Panc1 (cell line): ENCODE data around the gene ARL6IP4. TPM values are rescaled to one million over a fixed set of nuclear protein-coding genes. Genes with fewer than 3 reads are reported as not detected.

Experiments used
- ATAC-seq: fragments of 200-7000 bp; cut with Tn5 transposase; 2 replicates; pipeline ENCODE4 v1.9.1; 2020; ENCODE audit warnings: mild to moderate bottlenecking, moderate library complexity
- BruUV-seq: library from RNA; stranded (reverse); fragments of 400-500 nt; replicated peaks from 2 replicates; lab custom pipeline; 2021; lab: Mats Ljungman, UMichigan
- CTCF ChIA-PET: fragments of 300-600 bp; sonication (Branson Sonifier 250); formaldehyde crosslinking; loops from one replicate; lab custom pipeline; 2022; ENCODE audit warnings: antibody characterized with exemption; lab: Charles Lee
- POLR2A ChIA-PET: fragments of 300-600 bp; sonication (Branson Sonifier 250); formaldehyde crosslinking; loops from one replicate; lab custom pipeline; 2022; ENCODE audit warnings: antibody characterized with exemption; lab: Charles Lee
- DNase-seq: peaks from one replicate; pipeline ENCODE4 v3.0.0-alpha.2; 2010; ENCODE audit warnings: low read depth, low spot score
- H3K27ac ChIP-seq: 2 replicates; pipeline ENCODE4 v1.5.1; 2011; ENCODE audit warnings: mild to moderate bottlenecking, low read length, inconsistent platforms
- H3K27me3 ChIP-seq: fragments of 200-500 bp; sonication (Bioruptor generic); 2 replicates; pipeline ENCODE4 v1.6.0; 2014; ENCODE audit warnings: low read length, inconsistent platforms; ENCODE audit not compliant: control insufficient read depth, insufficient read depth
- H3K36me3 ChIP-seq: fragments of 200-500 bp; sonication (Bioruptor generic); 2 replicates; pipeline ENCODE4 v1.5.1; 2014; ENCODE audit warnings: inconsistent platforms, mild to moderate bottlenecking, low read length, moderate library complexity; ENCODE audit not compliant: control insufficient read depth, insufficient read depth
- H3K4me1 ChIP-seq: 2 replicates; pipeline ENCODE4 v1.5.1; 2011; ENCODE audit warnings: inconsistent platforms, mild to moderate bottlenecking, low read length, moderate library complexity; ENCODE audit not compliant: control insufficient read depth, insufficient read depth
- H3K4me3 ChIP-seq, 2 experiments: 2 replicates each; pipeline ENCODE4 v1.5.1; 2011 to 2012; ENCODE audit warnings: low read depth in 2 of 2, low read length in 2 of 2, mild to moderate bottlenecking in 2 of 2, inconsistent platforms in 1 of 2, moderate library complexity in 1 of 2
- H3K9me3 ChIP-seq: fragments of 200-500 bp; sonication (Bioruptor generic); 2 replicates; pipeline ENCODE4 v1.5.1; 2014; ENCODE audit warnings: low read depth, mild to moderate bottlenecking, inconsistent platforms, low read length, moderate library complexity; ENCODE audit not compliant: control insufficient read depth, insufficient read depth
- CTCF ChIP-seq: fragments of 450-650 bp; IDR thresholded peaks from 2 replicates; pipeline ENCODE4 v1.5.1; 2017; ENCODE audit warnings: mild to moderate bottlenecking
- POLR2AphosphoS5 ChIP-seq: IDR thresholded peaks from 2 replicates; pipeline ENCODE4 v1.6.1; 2012; ENCODE audit warnings: mild to moderate bottlenecking, low read depth, low read length, moderate library complexity
- REST ChIP-seq, 2 experiments: IDR thresholded peaks; 2 replicates each; pipeline ENCODE4 v1.6.1; 2011 to 2012; ENCODE audit warnings: low read depth in 2 of 2, control low read depth in 1 of 2, low read length in 1 of 2, mild to moderate bottlenecking in 1 of 2, moderate library complexity in 1 of 2; ENCODE audit not compliant: insufficient read depth in 1 of 2
- SIN3A ChIP-seq: IDR thresholded peaks from 2 replicates; pipeline ENCODE4 v1.6.1; 2012; ENCODE audit warnings: low read depth, mild to moderate bottlenecking, low read length, moderate library complexity, borderline replicate concordance; ENCODE audit not compliant: insufficient read depth
- TCF7L2 ChIP-seq: IDR thresholded peaks from 2 replicates; pipeline ENCODE4 v1.6.1; 2011; ENCODE audit warnings: mild to moderate bottlenecking, low read depth, low read length, inconsistent platforms
- in situ Hi-C: cut with HindIII; loops from 2 replicates; pipeline ENCODE4 v1.10.0; 2016; ENCODE audit warnings: low sequenced_read_pairs, low pct_unique_long_range_greater_than_20kb
- intact Hi-C: fragments of 100-400 bp; cut with micrococcal nuclease; formaldehyde crosslinking; loops from one replicate; pipeline ENCODE4 v1.10.0; 2022; ENCODE audit not compliant: unreplicated experiment
- total RNA-seq: library from RNA; stranded (reverse); gene quantifications from one replicate; pipeline ENCODE4 v1.2.1, GENCODE V29; 2021; ENCODE audit not compliant: unreplicated experiment

ARL6IP4 gene
- total RNA-seq, 1 experiment from 2014 or later: 184 TPM

- ChIA-PET POLR2A (interaction anchor here (0.9 kb wide), 1 partner anchor 61 kb away, joined by 3 read pairs; no protein-coding TSS in a partner anchor), CTCF (interaction anchor here (0.6 to 1.7 kb wide), 2 partner anchors 56 to 90 kb away, joined by 6 to 7 read pairs; no protein-coding TSS in a partner anchor)
- Histone ChIP-seq H3K4me1 (peaks cover 46% of the 10 kb centered on the region), H3K27me3 (no peaks in the 10 kb centered on the region), H3K27ac (peak overlapping the region; percentile 54; the same call in 1 of the 2 replicates), H3K36me3 (no peaks in the 10 kb centered on the region), H3K4me3 (no peak overlapping the region), H3K9me3 (no peaks in the 10 kb centered on the region)
- ATAC-seq: no peak
- in situ Hi-C loops (no loop called here), intact Hi-C loops (loop anchor here (10.0 kb wide), 1 partner anchor 155 kb away; no protein-coding TSS in a partner anchor)
- TF ChIP-seq REST (IDR thresholded peaks at IDR 0.05; ENCODE audit: insufficient read depth in 1 of 2, low read depth in 2 of 2, low read length in 1 of 2) (no peak), SIN3A (no peak)
- no peak for DNase-seq
- no TSS peak for BruUV-seq
Observed at GRCh38 chr12:122949816-122950675, 30.4 kb upstream of the ARL6IP4 start.

DNA sequence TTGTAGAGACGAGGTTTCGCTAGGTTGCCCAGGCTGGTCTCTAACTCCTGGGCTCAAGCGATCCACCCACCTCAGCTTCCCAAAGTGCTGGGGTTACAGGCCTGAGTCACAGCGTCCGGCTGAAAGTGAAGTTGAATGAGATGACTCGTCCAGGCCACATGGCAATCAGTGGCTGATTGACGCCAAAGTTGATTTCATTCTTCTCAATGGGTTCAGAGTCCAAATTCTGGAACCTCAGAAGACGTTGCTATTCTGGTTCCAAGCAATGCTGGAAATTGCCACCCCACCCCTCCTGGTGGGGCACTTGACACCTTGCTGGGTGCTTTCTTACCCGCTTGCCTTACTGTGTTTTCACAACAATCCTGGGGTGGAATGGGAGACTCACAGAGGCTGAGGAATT, 29.1 kb upstream of the ARL6IP4 start:
- intact Hi-C loops: loop anchor here (10.0 kb wide), 1 partner anchor 157 kb away; no protein-coding TSS in a partner anchor
- POLR2A ChIA-PET: no interaction called here
- BruUV-seq: no TSS peak
- Histone ChIP-seq H3K9me3 (no peaks in the 10 kb centered on the region), H3K27me3 (no peaks in the 10 kb centered on the region), H3K4me1 (peaks cover 36% of the 10 kb centered on the region), H3K4me3 (no peak overlapping the region), H3K27ac (peak overlapping the region; percentile 82), H3K36me3 (no peaks in the 10 kb centered on the region)
- ATAC-seq (no peak), DNase-seq (no peak)
- no peak for TF ChIP-seq POLR2AphosphoS5
- TF ChIP-seq REST (IDR thresholded peaks at IDR 0.05; ENCODE audit: insufficient read depth in 1 of 2, low read depth in 2 of 2, low read length in 1 of 2): no peak
- TF ChIP-seq SIN3A: no peak
- no peak for TF ChIP-seq TCF7L2
- TF ChIP-seq CTCF: no peak
- in situ Hi-C loops: no loop called here
- CTCF ChIA-PET: interaction anchor here (0.6 to 2.0 kb wide), 4 partner anchors 38 to 91 kb away, joined by 5 to 11 read pairs (median 8); no protein-coding TSS in a partner anchor
